Ovary (tissue), 3 donors: Measurements from ENCODE around the gene TUBA3C.
"Not testable (repeated sequence)": the region's sequence is repeated elsewhere in the genome, so short reads cannot be mapped to it uniquely, and the experiment has no call there.

Experiments used
- EP300 ChIP-seq: sonication (generic); formaldehyde crosslinking; IDR thresholded peaks from one replicate; pipeline ENCODE4 v1.6.1; 2017; ENCODE audit warnings: antibody characterized with exemption
- POLR2A ChIP-seq: fragments of 450-650 bp; IDR thresholded peaks from one replicate; pipeline ENCODE4 v1.6.1; 2017; ENCODE audit warnings: antibody characterized with exemption, mild to moderate bottlenecking, moderate library complexity
- TF ChIP-seq, protein P1 (sequence below), 3 donors: fragments of 450-650 bp in 2 of 3; fragments of 200-600 bp in 1 of 3; IDR thresholded peaks; one replicate each; pipeline versions ENCODE4 v1.5.1 to v1.8.0; 2016 to 2022; ENCODE audit warnings: antibody characterized with exemption in 3 of 3, mild to moderate bottlenecking in 1 of 3
- donor health status: DM: no; HTN: no; CAD: no.

DNA sequence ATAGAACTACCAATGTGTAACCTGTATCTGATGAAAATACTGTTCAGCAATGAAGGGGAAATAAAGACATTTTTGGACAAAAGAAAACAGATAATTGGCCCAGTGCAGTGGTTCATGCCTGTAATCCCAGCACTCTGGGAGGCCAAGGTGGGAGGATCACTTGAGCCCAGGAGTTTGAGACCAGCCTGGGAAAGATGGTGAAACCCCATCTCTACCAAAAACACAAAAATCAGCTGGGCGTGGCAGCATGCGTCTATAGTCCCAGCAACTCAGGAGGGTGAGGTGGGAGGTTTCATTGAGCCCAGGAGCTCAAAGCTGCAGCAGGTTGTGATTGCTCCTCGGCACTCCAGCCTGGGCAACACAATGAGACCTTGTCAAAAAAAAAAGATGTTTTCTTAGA is 11.0 kb upstream of the TUBA3C start:
- TF ChIP-seq, protein P1, sequence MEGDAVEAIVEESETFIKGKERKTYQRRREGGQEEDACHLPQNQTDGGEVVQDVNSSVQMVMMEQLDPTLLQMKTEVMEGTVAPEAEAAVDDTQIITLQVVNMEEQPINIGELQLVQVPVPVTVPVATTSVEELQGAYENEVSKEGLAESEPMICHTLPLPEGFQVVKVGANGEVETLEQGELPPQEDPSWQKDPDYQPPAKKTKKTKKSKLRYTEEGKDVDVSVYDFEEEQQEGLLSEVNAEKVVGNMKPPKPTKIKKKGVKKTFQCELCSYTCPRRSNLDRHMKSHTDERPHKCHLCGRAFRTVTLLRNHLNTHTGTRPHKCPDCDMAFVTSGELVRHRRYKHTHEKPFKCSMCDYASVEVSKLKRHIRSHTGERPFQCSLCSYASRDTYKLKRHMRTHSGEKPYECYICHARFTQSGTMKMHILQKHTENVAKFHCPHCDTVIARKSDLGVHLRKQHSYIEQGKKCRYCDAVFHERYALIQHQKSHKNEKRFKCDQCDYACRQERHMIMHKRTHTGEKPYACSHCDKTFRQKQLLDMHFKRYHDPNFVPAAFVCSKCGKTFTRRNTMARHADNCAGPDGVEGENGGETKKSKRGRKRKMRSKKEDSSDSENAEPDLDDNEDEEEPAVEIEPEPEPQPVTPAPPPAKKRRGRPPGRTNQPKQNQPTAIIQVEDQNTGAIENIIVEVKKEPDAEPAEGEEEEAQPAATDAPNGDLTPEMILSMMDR (IDR thresholded peaks at IDR 0.05): not testable (repeated sequence)
- TF ChIP-seq EP300, POLR2A: not testable (repeated sequence)
